DMS79 treated with DMSO at 0.1 percent for 48 hours (cell line): ENCODE data around the gene ZSWIM4.
"Not testable (repeated sequence)": the region's sequence is repeated elsewhere in the genome, so short reads cannot be mapped to it uniquely, and the experiment has no call there.

ENCODE experiments used
- DNase-seq: peaks from one replicate; lab custom pipeline; 2025; lab: John Stamatoyannopoulos, UW

The ZSWIM4 gene

GRCh38 chr19:13850910-13851733 lies 55.9 kb downstream of the ZSWIM4 start:
- DNase-seq = no peak

DNA sequence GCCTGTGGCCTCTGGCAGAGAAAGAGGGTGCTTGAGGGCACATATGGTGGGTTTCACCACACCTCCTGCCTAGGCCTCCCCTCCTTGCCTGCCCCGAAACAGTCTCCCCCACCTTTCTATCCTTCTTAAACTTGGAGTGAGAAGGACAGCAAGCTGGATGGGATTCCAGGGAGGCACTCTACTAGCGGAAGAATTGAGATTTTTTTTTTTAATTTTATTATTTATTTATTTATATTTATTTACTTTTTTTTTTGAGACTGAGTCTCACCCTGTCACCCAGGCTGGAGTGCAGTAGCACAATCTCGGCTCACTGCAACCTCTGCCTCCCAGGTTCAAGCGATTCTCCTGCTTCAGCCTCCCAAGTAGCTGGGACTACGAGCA lies 56.5 kb downstream of the ZSWIM4 start:
- DNase-seq = not testable (repeated sequence)

DNA sequence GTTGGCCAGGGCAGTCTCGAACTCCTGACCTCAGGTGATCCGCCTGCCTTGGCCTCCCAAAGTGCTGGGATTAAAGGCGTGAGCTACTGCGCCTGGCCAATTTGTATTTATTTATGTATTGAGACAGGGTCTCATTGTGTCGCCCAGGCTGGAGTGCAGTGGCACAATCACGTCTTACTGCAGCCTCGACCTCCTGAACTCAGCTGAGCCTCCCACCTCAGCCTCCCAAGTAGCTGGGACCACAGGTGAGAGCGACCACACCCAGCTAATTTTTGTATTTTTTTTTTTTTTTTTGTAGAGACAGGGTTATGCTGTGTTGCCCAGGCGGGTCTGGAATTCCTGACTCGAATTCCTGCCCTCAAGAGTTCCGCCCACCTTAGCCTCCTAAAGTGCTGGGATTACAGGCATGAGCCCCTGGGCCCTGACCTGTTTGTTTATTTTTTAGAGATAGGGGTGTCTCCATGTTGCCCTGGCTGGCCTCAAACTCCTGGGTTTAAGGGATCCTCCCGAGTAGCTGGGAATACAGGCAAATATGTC lies 57.0 kb downstream of the ZSWIM4 start:
- DNase-seq = not testable (repeated sequence)

DNA sequence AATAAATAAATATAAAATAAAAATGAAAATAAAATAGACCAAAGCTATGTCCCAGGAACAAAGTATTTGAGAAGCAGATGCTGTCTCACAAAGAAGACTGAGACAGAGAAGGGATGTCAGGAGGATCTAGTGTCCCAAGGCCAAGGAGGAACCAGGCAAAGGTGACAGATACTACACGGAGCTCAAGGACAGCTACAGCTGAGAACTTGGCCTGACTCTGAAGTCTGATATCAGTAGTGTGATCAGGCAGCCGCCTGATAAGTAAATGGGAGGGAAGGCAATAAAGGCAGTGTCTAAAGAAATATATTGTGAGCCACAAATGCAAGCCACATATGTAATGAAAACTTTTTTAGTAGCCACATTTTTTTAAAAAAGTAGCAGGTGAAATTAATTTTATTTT lies 61.3 kb downstream of the ZSWIM4 start:
- no peak for DNase-seq

GRCh38 chr19:13859361-13859880 lies 64.2 kb downstream of the ZSWIM4 start:
- DNase-seq = no peak

DNA sequence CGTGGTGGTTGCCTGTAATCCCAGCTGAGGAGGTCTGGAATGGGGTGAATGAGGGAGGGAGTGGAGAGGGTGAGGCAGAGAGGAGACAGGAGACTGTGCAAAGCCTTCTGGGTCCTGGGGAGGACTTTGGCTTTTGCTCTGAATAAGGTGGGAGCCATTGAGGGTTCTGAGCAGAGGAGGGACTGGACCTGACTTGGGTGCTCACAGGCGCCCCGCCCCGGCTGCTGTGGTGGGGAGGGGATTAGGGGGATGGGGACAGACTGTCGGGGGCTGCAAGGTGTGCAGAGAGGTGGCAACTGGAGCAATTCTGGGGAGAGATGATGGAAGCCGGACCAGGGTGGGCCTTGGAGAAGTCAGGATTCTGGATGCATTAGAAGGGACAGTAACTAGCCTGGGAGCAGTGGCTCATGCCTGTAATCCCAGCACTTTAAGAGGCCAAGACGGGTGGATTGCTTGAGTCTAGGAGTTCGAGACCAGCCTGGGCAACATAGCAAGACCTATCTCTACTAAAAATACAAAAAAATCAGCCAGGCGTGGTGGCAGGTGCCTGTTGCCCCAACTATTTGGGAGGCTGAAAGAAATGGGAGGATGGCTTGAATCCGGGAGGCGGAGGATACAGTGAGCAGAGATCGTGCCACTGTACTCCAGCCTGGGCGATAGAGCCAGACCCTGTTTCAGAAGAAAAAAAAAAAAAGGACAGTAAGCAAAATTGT lies 65.6 kb downstream of the ZSWIM4 start:
- no peak for DNase-seq

GRCh38 chr19:13861392-13861713 lies 66.1 kb downstream of the ZSWIM4 start:
- no peak for DNase-seq

DNA sequence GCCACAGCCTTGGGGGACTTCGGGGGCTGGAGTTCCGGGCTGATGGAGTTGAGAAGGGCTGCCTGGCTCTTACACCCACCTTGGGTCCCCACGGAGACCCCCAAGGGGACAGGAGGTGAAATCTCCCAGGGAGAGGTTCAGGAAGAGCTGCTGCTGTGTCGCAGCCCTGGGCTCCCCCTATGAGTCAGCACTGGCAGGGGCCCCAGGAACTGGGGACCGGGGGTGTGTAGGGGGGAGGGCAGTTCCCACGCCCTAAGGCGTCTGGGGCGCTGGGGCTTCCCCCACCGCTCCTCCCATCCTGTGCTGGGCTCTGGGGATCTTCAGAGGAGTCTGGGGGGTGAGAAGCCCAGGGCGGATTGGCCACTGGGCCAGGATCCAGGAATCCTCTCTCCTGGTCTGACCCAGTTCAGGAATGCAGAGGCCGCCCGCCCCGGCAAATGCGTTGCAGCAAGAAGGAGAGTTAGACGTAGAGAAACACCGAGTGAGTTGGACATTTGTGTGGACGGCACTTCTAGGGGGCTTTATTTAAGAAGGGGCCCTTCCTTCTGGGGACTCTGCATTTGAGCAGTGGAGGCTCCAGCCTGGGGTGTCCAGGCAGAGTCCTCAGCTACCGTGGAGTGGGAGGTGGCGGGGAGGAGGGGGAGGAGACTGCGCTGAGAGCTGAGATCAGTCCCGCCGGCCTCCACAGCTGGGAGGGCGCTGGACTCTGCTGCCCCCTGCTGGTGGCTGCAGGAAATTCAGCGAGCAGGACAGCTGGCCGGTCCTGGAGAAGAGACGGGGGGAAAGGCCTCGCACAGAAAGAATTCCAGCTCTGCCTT lies 66.7 kb downstream of the ZSWIM4 start:
- DNase-seq = peak; percentile 74

DNA sequence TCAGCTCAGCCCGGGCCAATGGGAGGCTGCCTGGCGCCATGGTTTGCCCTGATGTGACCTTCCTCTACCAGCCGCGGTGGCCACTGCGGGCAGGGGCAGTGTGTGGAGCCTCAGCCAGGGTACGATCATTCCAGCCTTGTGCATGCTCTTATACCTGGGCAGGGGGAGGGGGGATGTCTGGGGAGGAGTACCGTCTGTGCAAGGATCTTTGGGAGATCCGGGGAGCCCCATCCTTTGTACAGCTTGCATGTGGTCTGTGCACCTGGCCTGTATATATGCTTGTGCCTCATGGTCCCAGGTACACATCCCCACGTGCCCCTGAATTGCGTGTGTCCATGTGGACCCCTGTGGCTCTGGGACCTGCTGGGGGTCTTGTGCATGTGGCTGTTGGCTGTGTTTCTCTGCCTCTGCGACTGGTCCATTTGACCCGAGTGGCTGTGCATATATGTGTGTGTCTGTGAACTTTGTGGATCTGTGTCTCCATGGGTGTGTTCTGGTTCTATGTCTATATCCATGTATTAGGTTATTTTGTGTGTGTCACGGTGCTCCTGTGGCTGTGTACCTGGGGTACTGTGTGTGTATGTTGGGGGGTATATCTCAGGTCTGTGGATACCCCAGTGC lies 68.9 kb downstream of the ZSWIM4 start:
- DNase-seq = peak; percentile 19

DNA sequence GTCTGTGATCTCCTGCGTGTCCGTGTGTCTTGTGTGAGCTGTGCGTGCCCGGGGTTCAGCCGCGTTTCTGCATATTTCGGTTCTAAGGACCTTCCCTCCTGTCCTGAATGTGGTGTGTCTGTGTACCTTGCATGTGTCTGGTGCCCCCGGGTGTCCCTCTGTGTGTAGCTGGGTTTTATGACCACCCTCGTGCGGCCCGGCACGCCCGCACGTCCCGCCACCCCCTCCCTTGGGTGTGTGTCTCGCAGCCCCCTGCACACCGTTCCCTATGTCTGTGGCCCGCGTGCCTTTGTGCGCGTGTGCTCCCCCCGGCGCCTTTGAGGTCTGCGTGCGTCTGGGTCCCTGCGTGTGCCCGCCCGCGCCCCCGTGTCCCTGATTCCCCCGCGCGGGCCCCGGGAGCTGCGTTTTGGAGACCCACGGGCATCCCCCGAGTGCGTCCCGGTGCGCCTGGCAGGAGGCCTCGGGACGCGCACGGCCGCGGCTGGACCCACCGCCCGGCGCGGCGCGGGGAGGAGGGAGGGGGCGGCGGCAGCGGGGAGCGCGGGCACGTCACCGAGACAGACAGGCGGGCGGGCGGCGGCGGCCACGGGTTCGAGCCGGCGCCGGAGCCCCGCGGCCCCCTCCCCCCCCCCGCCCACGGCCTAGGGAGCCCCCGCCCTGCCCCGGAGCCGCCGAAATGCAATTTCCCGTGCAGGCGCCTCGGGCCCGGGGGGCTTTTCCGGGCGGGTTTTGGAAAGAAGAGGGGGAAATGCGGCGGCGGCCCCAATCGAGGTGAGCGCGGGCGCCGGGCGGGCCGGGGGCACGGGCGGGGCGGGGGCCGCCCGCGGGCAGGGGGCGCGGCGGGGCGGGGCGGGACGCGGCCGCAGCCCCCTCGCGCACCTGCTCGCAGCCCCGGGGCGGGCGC lies 69.7 kb downstream of the ZSWIM4 start:
- no peak for DNase-seq

DNA sequence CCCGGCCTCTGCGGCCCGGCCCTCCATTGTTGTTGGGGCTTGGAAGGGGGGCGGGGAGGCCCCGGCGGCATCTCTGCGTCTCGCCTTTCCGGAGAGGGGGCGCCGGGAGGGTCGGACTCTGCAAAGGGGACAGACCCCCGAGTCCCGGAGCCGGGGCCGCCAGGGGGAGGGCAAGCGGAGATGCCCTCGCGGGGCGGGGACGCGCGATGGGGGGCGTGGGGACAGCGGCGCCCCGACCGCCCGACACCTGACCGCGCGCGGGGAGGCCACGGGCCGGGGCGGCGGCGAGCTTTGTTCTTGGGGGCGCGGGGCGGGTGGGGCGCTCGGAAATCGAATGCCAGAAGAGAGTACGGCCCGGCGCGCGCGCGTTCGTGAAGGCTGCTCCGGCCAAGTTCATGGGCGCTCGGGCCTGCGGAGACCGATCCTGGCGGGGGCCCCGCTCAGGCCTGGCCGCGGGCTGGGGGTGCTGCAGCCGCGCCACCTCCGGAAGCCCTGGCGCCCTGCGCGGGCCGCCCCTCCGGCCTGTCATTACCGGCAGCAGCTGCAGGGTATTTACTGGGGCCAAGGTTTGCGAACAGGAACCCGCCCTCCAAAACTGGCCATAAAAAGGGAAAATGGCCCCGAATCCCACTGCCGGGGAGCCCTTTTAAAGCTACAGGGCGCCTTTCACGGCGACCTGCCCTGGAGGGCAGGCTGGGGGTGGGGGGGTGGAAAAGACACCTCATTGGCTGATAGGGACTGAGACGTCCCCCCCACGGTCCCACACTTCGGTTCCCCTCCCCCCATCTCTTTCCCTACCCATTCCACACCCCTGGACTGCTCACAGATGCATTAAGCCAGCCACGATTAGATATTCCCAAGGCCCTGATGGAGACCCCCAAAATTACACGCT lies 70.6 kb downstream of the ZSWIM4 start:
- peak; percentile 24 for DNase-seq

GRCh38 chr19:13866463-13867046 lies 71.3 kb downstream of the ZSWIM4 start:
- DNase-seq = no peak

DNA sequence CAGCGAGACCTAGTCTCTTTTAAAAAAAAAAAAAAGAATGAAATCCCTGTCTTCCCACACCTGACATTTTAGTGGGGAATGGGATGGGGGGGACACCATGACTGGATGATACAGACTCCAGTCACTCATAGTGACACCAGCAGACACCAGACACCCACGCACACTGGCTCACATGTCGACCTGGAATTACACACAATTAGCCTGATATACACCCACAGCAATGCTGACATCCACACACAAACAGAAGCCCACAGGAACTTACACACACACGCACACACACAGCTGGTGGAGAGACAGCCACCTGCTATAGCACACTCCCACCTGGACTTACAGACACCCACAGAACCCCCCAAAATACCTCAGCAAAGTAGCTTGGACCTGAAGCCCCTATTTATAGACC lies 73.4 kb downstream of the ZSWIM4 start:
- no peak for DNase-seq

DNA sequence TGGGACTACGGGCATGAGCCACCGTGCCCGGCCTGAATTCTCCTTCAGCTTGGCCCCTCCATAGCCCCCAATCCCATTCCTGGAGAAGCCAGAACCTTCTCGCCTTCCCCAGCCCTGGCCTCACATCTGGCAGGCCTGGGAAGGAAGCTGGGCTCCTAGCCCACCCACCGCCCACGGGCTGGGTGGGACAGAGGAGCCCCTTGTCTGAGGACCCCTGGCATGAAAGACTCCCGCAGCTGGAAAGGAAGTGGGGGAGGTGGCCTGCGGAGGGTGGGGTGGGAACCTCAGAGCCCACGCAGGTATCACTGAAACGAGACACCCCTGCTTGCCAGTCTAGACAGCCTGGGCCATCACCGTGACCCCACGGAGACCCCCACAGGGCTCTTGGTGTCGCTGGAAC lies 74.0 kb downstream of the ZSWIM4 start:
- no peak for DNase-seq

DNA sequence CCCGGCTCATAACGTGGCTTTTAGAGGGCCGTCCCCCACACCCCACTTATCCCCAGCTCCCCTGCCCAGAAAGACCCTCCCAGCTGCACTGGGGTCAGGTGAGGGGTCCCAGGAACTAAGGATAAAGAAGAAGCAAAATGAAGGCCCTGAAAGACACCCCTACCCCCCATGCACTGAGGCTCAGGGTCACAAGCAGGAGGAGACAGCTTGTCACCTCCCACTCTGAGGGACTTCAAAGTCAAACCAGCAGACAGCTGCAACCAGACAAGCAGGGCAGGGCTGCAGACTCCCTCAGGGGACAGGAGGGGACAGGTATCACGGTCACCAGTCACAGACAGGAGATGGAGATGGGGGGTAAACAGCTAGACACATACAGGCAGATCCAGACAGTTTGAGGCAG lies 75.6 kb downstream of the ZSWIM4 start:
- no peak for DNase-seq

- no peak for DNase-seq
Measured at GRCh38 chr19:13872339-13872694, 77.1 kb downstream of the ZSWIM4 start.

DNA sequence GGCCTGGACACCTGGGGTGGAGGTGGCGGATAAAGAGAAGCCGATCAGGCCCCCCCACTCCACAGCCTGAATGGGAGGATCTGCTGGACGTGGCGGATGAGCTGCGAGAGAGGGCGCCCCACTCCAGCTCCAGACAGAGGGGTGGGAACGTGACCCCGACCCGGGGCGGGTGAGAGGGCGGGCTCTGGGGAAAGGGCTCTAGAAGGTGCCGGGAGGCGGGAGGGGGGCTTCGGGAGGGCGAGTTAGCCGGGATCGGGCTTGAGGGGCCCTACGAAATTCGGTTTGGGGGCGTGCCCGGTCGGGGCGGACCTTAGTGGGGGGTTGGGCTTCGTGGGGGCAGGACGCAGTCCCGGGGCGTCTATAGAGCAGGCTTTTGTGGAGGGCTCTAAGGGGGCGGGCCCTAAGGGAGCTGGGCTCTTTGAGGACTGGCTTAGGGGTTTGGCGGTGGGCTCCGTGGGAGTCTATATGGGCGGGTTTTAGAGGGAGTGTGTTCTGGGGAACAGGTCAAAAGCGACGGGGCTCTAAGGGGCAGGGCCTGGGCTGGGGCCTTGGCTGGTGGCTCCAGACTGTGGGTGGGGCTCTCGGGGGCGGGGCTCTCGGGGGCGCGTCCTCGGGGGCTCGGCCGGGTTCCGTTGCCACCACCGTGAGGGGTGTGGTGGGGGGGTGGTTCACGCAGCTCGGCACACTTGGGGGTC lies 77.6 kb downstream of the ZSWIM4 start:
- no peak for DNase-seq

DNA sequence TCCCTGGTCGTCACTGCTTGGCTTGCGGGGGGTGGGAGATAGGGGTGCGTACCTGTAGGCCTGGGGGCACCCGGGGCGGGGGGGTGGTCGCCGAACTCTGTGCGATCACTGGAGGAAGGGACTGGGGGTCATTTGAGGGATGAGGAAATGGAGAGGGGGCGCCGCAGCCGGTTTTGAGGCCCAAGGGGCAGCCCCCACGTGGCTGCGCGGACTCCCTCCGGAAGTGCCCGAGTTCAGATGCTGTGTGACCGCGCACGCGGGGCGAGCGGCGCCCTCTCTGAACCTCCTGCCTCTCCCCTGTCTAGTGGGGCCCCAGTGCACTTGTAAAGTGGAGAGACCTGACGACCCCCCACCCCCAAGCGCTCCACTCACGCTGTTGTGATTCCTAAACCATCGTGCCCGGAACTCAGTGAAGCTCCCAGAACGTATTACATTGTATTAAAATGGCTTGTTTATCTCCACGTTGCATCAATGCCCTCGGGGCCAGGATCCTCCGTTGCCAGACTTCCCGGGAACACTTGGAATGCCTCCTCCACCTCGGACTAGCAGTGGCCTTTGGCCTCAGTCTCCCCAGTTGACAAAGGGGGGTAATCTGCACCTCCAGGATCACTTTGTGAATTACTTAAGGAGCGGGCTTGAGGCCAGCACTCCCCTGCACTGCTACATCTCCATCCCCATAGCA lies 78.7 kb downstream of the ZSWIM4 start:
- no peak for DNase-seq
